ENCODE measurements around the gene PARN. TPM values are rescaled to one million over a fixed set of nuclear protein-coding genes. Genes with fewer than 3 reads are reported as not detected.

Gene PARN
- total and polyA plus RNA-seq, 7 donors: 10.3 to 20.9 (median 14.1) TPM

DNA sequence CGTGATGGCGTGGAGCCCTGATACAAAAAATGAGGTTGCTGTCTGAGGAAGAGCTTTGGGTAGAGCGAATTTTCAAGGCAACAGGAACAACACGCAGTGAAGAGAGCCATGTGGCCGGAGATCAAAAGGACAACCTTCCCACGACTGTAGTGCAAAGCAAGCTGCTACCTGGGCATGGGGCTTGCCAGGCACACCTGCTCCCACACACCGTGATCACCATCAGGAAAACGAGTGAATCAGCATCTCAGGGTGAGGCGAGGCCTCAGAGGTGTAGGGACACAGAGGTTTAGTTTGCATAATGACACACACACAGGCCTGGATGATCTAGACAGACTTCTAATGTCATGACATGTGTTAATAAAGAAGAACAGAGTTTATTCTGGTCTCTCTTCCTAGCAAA, 65.7 kb downstream of the PARN start:
- H3K9me3 ChIP-seq: no peaks in the 10 kb centered on the region
- TF ChIP-seq CTCF (IDR thresholded peaks at IDR 0.05): no peak
- H3K4me1 ChIP-seq: peaks cover 6% of the 10 kb centered on the region
- no peak overlapping the region for H3K4me3 ChIP-seq
- no peaks in the 10 kb centered on the region for H3K27me3 ChIP-seq (ENCODE audit: insufficient read depth in 3 of 3, low read length in 2 of 3)
- 82 to 91% (median 82%) methylated on average over 9 of the region's 9 CpGs for WGBS, 3 donors
- no peak for DNase-seq
- intact Hi-C loops (cut with DNase I): no loop called here
- peaks cover 0 to 1% of the 10 kb centered on the region in 2 donors for H3K36me3 ChIP-seq (ENCODE audit: insufficient read depth in 1 of 2, low read depth in 1 of 2)
- no peak for ATAC-seq
- no peak overlapping the region for H3K27ac ChIP-seq

DNA sequence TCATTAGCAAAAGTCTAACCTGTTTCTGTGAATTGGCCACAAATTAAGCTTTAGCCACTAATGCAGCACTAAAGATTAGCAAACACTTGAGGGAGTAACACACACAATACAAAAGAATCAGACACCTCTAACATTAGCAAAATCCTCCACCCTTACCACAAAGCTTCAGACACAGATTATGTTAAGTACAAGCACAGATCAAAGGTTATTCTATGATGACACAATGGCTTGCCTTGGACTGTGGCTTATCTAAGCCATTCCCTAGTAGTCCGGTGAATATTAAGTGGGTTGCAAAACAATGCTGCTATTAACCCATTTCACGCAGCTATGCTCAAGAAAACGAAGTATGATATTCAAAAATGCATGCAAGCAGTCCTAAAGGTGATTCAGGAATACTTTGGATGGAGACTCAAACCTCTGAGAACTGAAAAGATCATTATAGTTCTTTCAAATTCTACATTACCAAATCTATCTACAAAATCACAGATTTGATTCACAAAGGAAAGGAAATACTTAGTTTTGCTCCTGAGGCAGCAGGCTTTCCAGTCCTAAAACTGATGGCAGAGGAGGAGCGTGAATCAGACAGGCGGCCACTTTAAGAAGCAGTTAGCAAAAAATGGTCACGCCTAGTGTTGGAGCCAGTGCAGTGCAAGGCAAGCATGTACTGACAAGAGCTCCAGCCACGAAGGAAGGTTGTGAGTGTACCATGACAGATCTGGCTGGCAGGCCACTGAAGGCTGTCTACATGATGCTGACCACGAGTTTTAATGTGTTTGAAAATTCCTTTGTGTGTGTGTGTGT, 67.2 kb downstream of the PARN start:
- Histone ChIP-seq H3K27ac (no peak overlapping the region), H3K9me3 (no peaks in the 10 kb centered on the region), H3K4me3 (no peak overlapping the region), H3K36me3 (ENCODE audit: insufficient read depth in 1 of 2, low read depth in 1 of 2) (peaks cover 0 to 6% of the 10 kb centered on the region in 2 donors), H3K27me3 (ENCODE audit: insufficient read depth in 3 of 3, low read length in 2 of 3) (no peaks in the 10 kb centered on the region), H3K4me1 (peaks cover 6% of the 10 kb centered on the region)
- DNase-seq (peak; percentile 33 to 51), ATAC-seq (peak; percentile 73 to 89 (median 86))
- 49 to 68% (median 50%) methylated on average over 8 of the region's 8 CpGs for WGBS, 3 donors
- TF ChIP-seq CTCF (IDR thresholded peaks at IDR 0.05): peak; percentile 8
- intact Hi-C loops (cut with DNase I): no loop called here

DNA sequence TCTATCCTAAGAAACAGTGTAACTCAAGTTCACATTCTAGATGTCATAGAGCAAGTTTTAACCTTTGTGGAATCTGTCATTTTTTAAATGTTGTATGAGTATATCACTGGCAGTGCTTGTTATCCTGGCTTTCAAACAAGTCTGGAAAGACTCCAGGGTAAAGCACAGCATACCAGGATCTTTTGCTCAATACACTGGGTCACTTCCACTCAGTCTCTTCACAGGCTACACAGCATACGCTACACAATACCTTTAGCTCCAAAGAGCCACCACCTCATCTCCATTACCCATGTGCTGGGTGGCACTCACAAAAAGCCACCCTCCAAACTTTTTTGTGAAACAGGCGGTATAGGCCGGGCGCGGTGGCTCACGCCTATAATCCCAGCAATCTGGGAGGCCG, 69.5 kb downstream of the PARN start:
- Histone ChIP-seq H3K36me3 (ENCODE audit: insufficient read depth in 1 of 2, low read depth in 1 of 2) (peaks cover 0 to 11% of the 10 kb centered on the region in 2 donors), H3K27me3 (ENCODE audit: insufficient read depth in 3 of 3, low read length in 2 of 3) (no peaks in the 10 kb centered on the region), H3K4me3 (no peak overlapping the region), H3K4me1 (no peaks in the 10 kb centered on the region), H3K9me3 (no peaks in the 10 kb centered on the region), H3K27ac (no peak overlapping the region)
- DNase-seq: no peak
- intact Hi-C loops (cut with DNase I): no loop called here
- ATAC-seq: peak in 3 of 4 donors; percentile 29 to 39 (median 34)
- no peak for TF ChIP-seq CTCF (IDR thresholded peaks at IDR 0.05)
- 92 to 99% (median 96%) methylated on average over 7 of the region's 7 CpGs for WGBS, 3 donors

DNA sequence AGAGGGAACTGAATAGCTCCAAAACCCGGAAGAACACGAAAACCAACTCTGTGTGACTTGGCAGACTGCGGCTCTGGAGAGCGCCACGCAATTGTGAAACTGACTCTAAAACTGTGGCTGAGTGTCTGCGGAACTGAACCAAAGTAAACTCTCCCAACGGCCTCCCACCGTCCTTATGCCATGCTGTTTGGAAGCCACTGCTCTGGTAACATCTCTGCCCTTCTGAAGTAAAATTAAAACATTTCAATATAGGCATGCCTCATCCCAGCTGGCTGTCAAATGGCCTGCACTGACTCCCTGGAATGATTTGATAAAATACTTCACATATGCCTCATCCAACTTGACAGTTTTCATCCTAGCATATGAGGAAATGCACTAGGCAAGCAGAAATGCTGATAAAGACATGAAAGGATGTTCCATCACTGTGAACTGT, 70.2 kb downstream of the PARN start:
- H3K4me1 ChIP-seq: no peaks in the 10 kb centered on the region
- H3K36me3 ChIP-seq (ENCODE audit: insufficient read depth in 1 of 2, low read depth in 1 of 2): peaks cover 0 to 18% of the 10 kb centered on the region in 2 donors
- intact Hi-C loops (cut with DNase I): no loop called here
- H3K27me3 ChIP-seq (ENCODE audit: insufficient read depth in 3 of 3, low read length in 2 of 3): no peaks in the 10 kb centered on the region
- DNase-seq: no peak
- no peak overlapping the region for H3K27ac ChIP-seq
- peak in 3 of 4 donors; percentile 49 to 68 (median 49) for ATAC-seq
- no peak for TF ChIP-seq CTCF (IDR thresholded peaks at IDR 0.05)
- no peak overlapping the region for H3K4me3 ChIP-seq
- WGBS, 3 donors: 59 to 90% (median 79%) methylated on average over 8 of the region's 8 CpGs
- no peaks in the 10 kb centered on the region for H3K9me3 ChIP-seq

All from psoas muscle (tissue), 8 donors.